DND-41 (cell line): ENCODE measurements around the gene COL26A1.

Experiments
- EZH2 ChIP-seq: IDR thresholded peaks from 3 replicates; pipeline ENCODE4 v1.6.1; 2012; ENCODE audit warnings: borderline replicate concordance, low read depth, mild to moderate bottlenecking, moderate library complexity, low read length, inconsistent platforms; ENCODE audit not compliant: severe bottlenecking
- TF ChIP-seq, protein P1 (sequence below): IDR thresholded peaks from 2 replicates; pipeline ENCODE4 v1.5.1; 2012; ENCODE audit warnings: borderline replicate concordance, low read length, moderate library complexity, mild to moderate bottlenecking; ENCODE audit not compliant: poor library complexity, severe bottlenecking; ENCODE audit errors: extremely low read depth

- TF ChIP-seq, protein P1, sequence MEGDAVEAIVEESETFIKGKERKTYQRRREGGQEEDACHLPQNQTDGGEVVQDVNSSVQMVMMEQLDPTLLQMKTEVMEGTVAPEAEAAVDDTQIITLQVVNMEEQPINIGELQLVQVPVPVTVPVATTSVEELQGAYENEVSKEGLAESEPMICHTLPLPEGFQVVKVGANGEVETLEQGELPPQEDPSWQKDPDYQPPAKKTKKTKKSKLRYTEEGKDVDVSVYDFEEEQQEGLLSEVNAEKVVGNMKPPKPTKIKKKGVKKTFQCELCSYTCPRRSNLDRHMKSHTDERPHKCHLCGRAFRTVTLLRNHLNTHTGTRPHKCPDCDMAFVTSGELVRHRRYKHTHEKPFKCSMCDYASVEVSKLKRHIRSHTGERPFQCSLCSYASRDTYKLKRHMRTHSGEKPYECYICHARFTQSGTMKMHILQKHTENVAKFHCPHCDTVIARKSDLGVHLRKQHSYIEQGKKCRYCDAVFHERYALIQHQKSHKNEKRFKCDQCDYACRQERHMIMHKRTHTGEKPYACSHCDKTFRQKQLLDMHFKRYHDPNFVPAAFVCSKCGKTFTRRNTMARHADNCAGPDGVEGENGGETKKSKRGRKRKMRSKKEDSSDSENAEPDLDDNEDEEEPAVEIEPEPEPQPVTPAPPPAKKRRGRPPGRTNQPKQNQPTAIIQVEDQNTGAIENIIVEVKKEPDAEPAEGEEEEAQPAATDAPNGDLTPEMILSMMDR = no peak
- no peak for TF ChIP-seq EZH2
Observed at GRCh38 chr7:101521430-101521925, 158.8 kb downstream of the COL26A1 start.
